Panc1 (cell line): ENCODE results near the gene CHRNB1. TPM values are rescaled to one million over a fixed set of nuclear protein-coding genes. Genes with fewer than 3 reads are reported as not detected.

Experiments
- ATAC-seq: fragments of 200-7000 bp; cut with Tn5 transposase; 2 replicates; pipeline ENCODE4 v1.9.1; 2020; ENCODE audit warnings: mild to moderate bottlenecking, moderate library complexity
- BruUV-seq: library from RNA; stranded (reverse); fragments of 400-500 nt; replicated peaks from 2 replicates; lab custom pipeline; 2021; lab: Mats Ljungman, UMichigan
- CTCF ChIA-PET: fragments of 300-600 bp; sonication (Branson Sonifier 250); formaldehyde crosslinking; loops from one replicate; lab custom pipeline; 2022; ENCODE audit warnings: antibody characterized with exemption; lab: Charles Lee
- POLR2A ChIA-PET: fragments of 300-600 bp; sonication (Branson Sonifier 250); formaldehyde crosslinking; loops from one replicate; lab custom pipeline; 2022; ENCODE audit warnings: antibody characterized with exemption; lab: Charles Lee
- DNase-seq: peaks from one replicate; pipeline ENCODE4 v3.0.0-alpha.2; 2010; ENCODE audit warnings: low read depth, low spot score
- H3K27ac ChIP-seq: 2 replicates; pipeline ENCODE4 v1.5.1; 2011; ENCODE audit warnings: mild to moderate bottlenecking, low read length, inconsistent platforms
- H3K27me3 ChIP-seq: fragments of 200-500 bp; sonication (Bioruptor generic); 2 replicates; pipeline ENCODE4 v1.6.0; 2014; ENCODE audit warnings: low read length, inconsistent platforms; ENCODE audit not compliant: control insufficient read depth, insufficient read depth
- H3K36me3 ChIP-seq: fragments of 200-500 bp; sonication (Bioruptor generic); 2 replicates; pipeline ENCODE4 v1.5.1; 2014; ENCODE audit warnings: inconsistent platforms, mild to moderate bottlenecking, low read length, moderate library complexity; ENCODE audit not compliant: control insufficient read depth, insufficient read depth
- H3K4me1 ChIP-seq: 2 replicates; pipeline ENCODE4 v1.5.1; 2011; ENCODE audit warnings: inconsistent platforms, mild to moderate bottlenecking, low read length, moderate library complexity; ENCODE audit not compliant: control insufficient read depth, insufficient read depth
- H3K4me3 ChIP-seq, 2 experiments: 2 replicates each; pipeline ENCODE4 v1.5.1; 2011 to 2012; ENCODE audit warnings: low read depth in 2 of 2, low read length in 2 of 2, mild to moderate bottlenecking in 2 of 2, inconsistent platforms in 1 of 2, moderate library complexity in 1 of 2
- H3K9me3 ChIP-seq: fragments of 200-500 bp; sonication (Bioruptor generic); 2 replicates; pipeline ENCODE4 v1.5.1; 2014; ENCODE audit warnings: low read depth, mild to moderate bottlenecking, inconsistent platforms, low read length, moderate library complexity; ENCODE audit not compliant: control insufficient read depth, insufficient read depth
- POLR2AphosphoS5 ChIP-seq: IDR thresholded peaks from 2 replicates; pipeline ENCODE4 v1.6.1; 2012; ENCODE audit warnings: mild to moderate bottlenecking, low read depth, low read length, moderate library complexity
- SIN3A ChIP-seq: IDR thresholded peaks from 2 replicates; pipeline ENCODE4 v1.6.1; 2012; ENCODE audit warnings: low read depth, mild to moderate bottlenecking, low read length, moderate library complexity, borderline replicate concordance; ENCODE audit not compliant: insufficient read depth
- TCF7L2 ChIP-seq: IDR thresholded peaks from 2 replicates; pipeline ENCODE4 v1.6.1; 2011; ENCODE audit warnings: mild to moderate bottlenecking, low read depth, low read length, inconsistent platforms
- in situ Hi-C: cut with HindIII; loops from 2 replicates; pipeline ENCODE4 v1.10.0; 2016; ENCODE audit warnings: low sequenced_read_pairs, low pct_unique_long_range_greater_than_20kb
- intact Hi-C: fragments of 100-400 bp; cut with micrococcal nuclease; formaldehyde crosslinking; loops from one replicate; pipeline ENCODE4 v1.10.0; 2022; ENCODE audit not compliant: unreplicated experiment
- total RNA-seq: library from RNA; stranded (reverse); gene quantifications from one replicate; pipeline ENCODE4 v1.2.1, GENCODE V29; 2021; ENCODE audit not compliant: unreplicated experiment
- TF ChIP-seq, protein P1 (sequence below), 2 experiments: IDR thresholded peaks; 2 replicates each; pipeline ENCODE4 v1.6.1; 2011 to 2012; ENCODE audit warnings: low read depth in 2 of 2, control low read depth in 1 of 2, low read length in 1 of 2, mild to moderate bottlenecking in 1 of 2, moderate library complexity in 1 of 2; ENCODE audit not compliant: insufficient read depth in 1 of 2
- TF ChIP-seq, protein P2 (sequence below): fragments of 450-650 bp; IDR thresholded peaks from 2 replicates; pipeline ENCODE4 v1.5.1; 2017; ENCODE audit warnings: mild to moderate bottlenecking

Gene CHRNB1
- total RNA-seq, 1 experiment from 2014 or later, result 14.3 TPM

DNA sequence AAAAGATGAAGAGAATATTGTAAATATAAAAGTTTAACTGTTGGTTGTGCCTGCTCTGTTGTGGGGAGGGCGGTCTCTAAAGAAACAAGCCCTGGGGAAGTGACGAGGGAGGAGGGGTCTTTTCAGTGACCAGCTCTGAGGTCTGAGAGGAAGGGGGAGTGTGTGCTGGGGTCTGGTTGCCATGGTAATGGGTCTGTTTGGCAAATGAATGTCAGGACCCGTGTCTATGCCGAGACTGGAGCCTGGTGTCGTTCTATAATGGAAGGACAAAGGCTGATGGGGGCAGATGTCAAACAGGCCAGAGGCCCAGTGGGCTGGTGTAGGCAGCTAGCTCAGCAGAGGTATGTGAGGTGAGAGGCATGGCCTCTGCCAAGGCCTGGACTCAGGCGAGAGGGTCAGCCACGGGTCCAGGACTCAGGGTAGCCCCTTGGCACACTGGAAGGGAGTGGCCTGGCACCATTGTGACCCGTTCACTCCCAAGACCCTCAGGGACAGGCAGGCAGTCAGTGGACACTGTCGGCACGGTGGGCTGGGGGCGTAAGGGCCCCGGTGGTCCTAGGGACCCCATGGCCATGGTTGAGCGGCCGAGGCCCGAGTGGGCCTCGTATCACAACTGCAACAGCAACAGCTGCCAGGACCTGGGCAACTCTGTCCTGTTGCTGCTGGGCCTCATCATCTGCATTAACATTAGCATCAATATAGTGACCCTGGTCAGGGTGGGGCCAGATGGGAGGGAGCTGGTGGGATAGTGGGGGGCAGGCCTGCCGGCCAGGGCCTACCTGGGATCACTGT, 24.8 kb upstream of the CHRNB1 start, which contains the start of gene SPEM1:
Gene SPEM1, plus strand, starts transcription at position 506 of the 792 bp plus-strand sequence. Its CDS starts 61 bp downstream, at position 567.
- DNase-seq (no peak), ATAC-seq (no peak)
- no peaks in the 10 kb centered on the region for H3K4me1 ChIP-seq
- ChIA-PET CTCF (no interaction called here), POLR2A (no interaction called here)
- no peaks in the 10 kb centered on the region for H3K27me3 ChIP-seq
- H3K4me3 ChIP-seq, result no peak within 1 kb of the TSS
- TF ChIP-seq POLR2AphosphoS5, result no peak
- TF ChIP-seq, protein P1, sequence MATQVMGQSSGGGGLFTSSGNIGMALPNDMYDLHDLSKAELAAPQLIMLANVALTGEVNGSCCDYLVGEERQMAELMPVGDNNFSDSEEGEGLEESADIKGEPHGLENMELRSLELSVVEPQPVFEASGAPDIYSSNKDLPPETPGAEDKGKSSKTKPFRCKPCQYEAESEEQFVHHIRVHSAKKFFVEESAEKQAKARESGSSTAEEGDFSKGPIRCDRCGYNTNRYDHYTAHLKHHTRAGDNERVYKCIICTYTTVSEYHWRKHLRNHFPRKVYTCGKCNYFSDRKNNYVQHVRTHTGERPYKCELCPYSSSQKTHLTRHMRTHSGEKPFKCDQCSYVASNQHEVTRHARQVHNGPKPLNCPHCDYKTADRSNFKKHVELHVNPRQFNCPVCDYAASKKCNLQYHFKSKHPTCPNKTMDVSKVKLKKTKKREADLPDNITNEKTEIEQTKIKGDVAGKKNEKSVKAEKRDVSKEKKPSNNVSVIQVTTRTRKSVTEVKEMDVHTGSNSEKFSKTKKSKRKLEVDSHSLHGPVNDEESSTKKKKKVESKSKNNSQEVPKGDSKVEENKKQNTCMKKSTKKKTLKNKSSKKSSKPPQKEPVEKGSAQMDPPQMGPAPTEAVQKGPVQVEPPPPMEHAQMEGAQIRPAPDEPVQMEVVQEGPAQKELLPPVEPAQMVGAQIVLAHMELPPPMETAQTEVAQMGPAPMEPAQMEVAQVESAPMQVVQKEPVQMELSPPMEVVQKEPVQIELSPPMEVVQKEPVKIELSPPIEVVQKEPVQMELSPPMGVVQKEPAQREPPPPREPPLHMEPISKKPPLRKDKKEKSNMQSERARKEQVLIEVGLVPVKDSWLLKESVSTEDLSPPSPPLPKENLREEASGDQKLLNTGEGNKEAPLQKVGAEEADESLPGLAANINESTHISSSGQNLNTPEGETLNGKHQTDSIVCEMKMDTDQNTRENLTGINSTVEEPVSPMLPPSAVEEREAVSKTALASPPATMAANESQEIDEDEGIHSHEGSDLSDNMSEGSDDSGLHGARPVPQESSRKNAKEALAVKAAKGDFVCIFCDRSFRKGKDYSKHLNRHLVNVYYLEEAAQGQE (IDR thresholded peaks at IDR 0.05; ENCODE audit: insufficient read depth in 1 of 2, low read depth in 2 of 2, low read length in 1 of 2), result no peak
- TF ChIP-seq TCF7L2, result no peak
- TF ChIP-seq SIN3A, result no peak
- TF ChIP-seq, protein P2, sequence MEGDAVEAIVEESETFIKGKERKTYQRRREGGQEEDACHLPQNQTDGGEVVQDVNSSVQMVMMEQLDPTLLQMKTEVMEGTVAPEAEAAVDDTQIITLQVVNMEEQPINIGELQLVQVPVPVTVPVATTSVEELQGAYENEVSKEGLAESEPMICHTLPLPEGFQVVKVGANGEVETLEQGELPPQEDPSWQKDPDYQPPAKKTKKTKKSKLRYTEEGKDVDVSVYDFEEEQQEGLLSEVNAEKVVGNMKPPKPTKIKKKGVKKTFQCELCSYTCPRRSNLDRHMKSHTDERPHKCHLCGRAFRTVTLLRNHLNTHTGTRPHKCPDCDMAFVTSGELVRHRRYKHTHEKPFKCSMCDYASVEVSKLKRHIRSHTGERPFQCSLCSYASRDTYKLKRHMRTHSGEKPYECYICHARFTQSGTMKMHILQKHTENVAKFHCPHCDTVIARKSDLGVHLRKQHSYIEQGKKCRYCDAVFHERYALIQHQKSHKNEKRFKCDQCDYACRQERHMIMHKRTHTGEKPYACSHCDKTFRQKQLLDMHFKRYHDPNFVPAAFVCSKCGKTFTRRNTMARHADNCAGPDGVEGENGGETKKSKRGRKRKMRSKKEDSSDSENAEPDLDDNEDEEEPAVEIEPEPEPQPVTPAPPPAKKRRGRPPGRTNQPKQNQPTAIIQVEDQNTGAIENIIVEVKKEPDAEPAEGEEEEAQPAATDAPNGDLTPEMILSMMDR, result no peak
- H3K27ac ChIP-seq, result no peak within 1 kb of the TSS
- intact Hi-C loops (no loop called here), in situ Hi-C loops (no loop called here)
- BruUV-seq, result no TSS peak
- H3K36me3 ChIP-seq, result no peaks in the 10 kb centered on the region
- H3K9me3 ChIP-seq, result no peaks in the 10 kb centered on the region

DNA sequence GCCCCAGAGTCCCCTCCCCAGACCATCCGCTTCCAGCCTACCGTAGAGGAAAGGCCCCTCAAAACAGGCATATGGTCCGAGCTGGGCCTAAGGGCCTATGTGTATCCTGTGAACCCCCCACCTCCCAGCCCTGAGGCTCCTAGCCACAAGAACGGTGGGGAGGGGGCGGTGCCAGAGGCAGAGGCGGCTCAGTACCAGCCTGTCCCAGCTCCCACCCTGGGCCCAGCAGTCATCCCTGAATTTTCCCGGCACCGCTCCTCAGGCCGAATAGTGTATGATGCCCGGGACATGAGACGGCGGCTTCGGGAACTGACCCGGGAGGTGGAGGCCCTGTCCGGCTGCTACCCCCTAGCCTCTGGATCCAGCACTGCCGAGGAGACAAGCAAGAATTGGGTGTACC, 23.7 kb upstream of the CHRNB1 start:
- intact Hi-C loops (no loop called here), in situ Hi-C loops (no loop called here)
- DNase-seq (no peak), ATAC-seq (no peak)
- Histone ChIP-seq H3K27ac (no peak overlapping the region), H3K4me1 (no peaks in the 10 kb centered on the region), H3K27me3 (no peaks in the 10 kb centered on the region), H3K36me3 (no peaks in the 10 kb centered on the region), H3K9me3 (no peaks in the 10 kb centered on the region), H3K4me3 (no peak overlapping the region)
- ChIA-PET CTCF (no interaction called here), POLR2A (no interaction called here)
- BruUV-seq, result no TSS peak
- TF ChIP-seq TCF7L2 (no peak), POLR2AphosphoS5 (no peak), SIN3A (no peak)
- TF ChIP-seq, protein P2, result no peak
- TF ChIP-seq, protein P1 (IDR thresholded peaks at IDR 0.05; ENCODE audit: insufficient read depth in 1 of 2, low read depth in 2 of 2, low read length in 1 of 2), result no peak
